ENCODE data around the gene ERO1A. TPM values are rescaled to one million over a fixed set of nuclear protein-coding genes. Genes with fewer than 3 reads are reported as not detected.

The ERO1A gene
- total and polyA plus RNA-seq, 9 of the 15 experiments (the other 6 are each of a cell fraction or from before 2014, with no cell fraction given): 11.0 to 46.2 (median 27.6) TPM

- TF ChIP-seq PRPF4 (IDR thresholded peaks at IDR 0.05; ENCODE audit: insufficient read depth, low read depth, low read length, poor library complexity, severe bottlenecking) (no peak), ADNP (tag; IDR thresholded peaks at IDR 0.05) (no peak), SNIP1 (IDR thresholded peaks at IDR 0.05; ENCODE audit: low read depth) (no peak), KLF6 (CRISPR knock-in tag; IDR thresholded peaks at IDR 0.05; ENCODE audit: borderline replicate concordance) (no peak), POLR2AphosphoS2 (IDR thresholded peaks at IDR 0.05; ENCODE audit: low read length) (no peak), IFI16 (CRISPR knock-in tag; IDR thresholded peaks at IDR 0.05) (no peak), CREBBP (IDR thresholded peaks at IDR 0.05; ENCODE audit: low read depth, low read length) (no peak), CC2D1A (IDR thresholded peaks at IDR 0.05) (no peak), PRDM10 (IDR thresholded peaks at IDR 0.05; ENCODE audit: partially characterized antibody) (no peak), IRF1 (CRISPR knock-in tag; IDR thresholded peaks at IDR 0.05; ENCODE audit: borderline replicate concordance) (no peak), ZNF561 (CRISPR knock-in tag; conservative IDR thresholded peaks at IDR 0.05) (no peak), PRMT5 (CRISPR knock-in tag; IDR thresholded peaks at IDR 0.05) (no peak), ZNF324 (CRISPR knock-in tag; IDR thresholded peaks at IDR 0.05) (no peak), ZNF408 (CRISPR knock-in tag; IDR thresholded peaks at IDR 0.05; ENCODE audit: low read depth) (no peak), HDAC3 (IDR thresholded peaks at IDR 0.05; ENCODE audit: borderline replicate concordance, partially characterized antibody) (no peak), FOXP1 (CRISPR knock-in tag; IDR thresholded peaks at IDR 0.05) (peak; percentile 53; the same call in 1 of the 2 replicates), NR2C1 (IDR thresholded peaks at IDR 0.05) (no peak), NR2C1 (tag; IDR thresholded peaks at IDR 0.05) (no peak), ARID1B (IDR thresholded peaks at IDR 0.05) (no peak)
These were observed at the start of gene ERO1A (continued) for GRCh38 chr14:52695481-52696091.

All from K562 (cell line).